Tibial nerve (tissue), 3 donors: ENCODE data around the gene SLC26A11.

Source experiments
- POLR2A ChIP-seq, 2 donors: fragments of 450-650 bp; IDR thresholded peaks; one replicate each; pipeline ENCODE4 v1.6.1; 2017; ENCODE audit warnings: antibody characterized with exemption in 2 of 2, mild to moderate bottlenecking in 2 of 2, moderate library complexity in 2 of 2
- TF ChIP-seq, protein P1 (sequence below), 5 experiments: fragments of 200-600 bp in 3 of 5; fragments of 450-650 bp in 2 of 5; sonication (generic) in 3 of 5; IDR thresholded peaks; one replicate each; pipeline ENCODE4 v1.5.1; 2016 to 2019; ENCODE audit warnings: antibody characterized with exemption in 5 of 5, mild to moderate bottlenecking in 3 of 5, moderate library complexity in 2 of 5

DNA sequence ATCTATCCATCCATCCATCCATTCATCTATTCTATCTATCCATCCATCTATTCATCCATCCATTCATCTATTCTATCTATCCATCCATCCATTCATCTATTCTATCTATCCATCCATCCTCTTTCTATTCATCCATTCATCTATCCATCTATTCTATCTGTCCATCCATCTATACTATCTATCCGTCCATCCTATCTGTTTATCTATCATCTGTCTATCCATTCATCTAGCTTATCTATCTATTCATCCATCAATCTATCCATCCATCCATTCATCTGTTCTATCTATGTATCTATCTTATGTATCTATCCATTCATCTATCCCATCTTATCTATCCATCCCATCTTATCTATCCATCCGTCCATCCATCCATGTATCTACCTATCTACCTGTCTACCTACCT is 49.2 kb downstream of the SLC26A11 start:
- TF ChIP-seq, protein P1, sequence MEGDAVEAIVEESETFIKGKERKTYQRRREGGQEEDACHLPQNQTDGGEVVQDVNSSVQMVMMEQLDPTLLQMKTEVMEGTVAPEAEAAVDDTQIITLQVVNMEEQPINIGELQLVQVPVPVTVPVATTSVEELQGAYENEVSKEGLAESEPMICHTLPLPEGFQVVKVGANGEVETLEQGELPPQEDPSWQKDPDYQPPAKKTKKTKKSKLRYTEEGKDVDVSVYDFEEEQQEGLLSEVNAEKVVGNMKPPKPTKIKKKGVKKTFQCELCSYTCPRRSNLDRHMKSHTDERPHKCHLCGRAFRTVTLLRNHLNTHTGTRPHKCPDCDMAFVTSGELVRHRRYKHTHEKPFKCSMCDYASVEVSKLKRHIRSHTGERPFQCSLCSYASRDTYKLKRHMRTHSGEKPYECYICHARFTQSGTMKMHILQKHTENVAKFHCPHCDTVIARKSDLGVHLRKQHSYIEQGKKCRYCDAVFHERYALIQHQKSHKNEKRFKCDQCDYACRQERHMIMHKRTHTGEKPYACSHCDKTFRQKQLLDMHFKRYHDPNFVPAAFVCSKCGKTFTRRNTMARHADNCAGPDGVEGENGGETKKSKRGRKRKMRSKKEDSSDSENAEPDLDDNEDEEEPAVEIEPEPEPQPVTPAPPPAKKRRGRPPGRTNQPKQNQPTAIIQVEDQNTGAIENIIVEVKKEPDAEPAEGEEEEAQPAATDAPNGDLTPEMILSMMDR (IDR thresholded peaks at IDR 0.05) = no peak
- TF ChIP-seq POLR2A (IDR thresholded peaks at IDR 0.05) = no peak
